NAMALWA (cell line): ENCODE measurements around the gene TMOD1.
"Not testable (repeated sequence)": the region's sequence is repeated elsewhere in the genome, so short reads cannot be mapped to it uniquely, and the experiment has no call there.

Experiments
- DNase-seq: peaks from one replicate; pipeline ENCODE4 v3.0.0-alpha.2; 2015; ENCODE audit warnings: low spot score

TMOD1 gene

DNA sequence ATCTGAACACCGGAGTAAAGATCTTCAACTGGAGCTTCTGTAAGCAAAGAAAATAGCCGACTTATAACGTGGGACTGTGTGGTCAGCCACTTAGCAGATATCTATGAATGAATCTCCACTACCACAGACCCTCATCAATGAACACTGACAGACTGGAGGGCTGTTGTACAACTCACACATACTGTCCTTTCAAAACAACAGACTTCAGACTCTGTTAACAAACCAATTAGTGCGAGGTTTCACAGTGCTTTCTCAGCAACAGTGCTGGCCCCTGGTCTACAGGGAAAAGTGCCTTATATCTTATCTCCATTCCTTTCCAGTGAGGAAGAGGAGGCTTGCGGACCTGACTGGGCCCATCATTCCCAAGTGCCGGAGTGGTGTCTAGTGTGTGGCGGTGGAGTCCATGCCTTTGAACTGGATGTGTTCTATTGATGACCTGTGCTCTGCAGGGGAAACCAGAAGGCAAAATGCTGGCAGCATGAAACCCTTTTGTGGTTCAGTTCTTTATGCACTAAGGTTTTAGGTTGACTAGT, 97.9 kb downstream of the TMOD1 start:
- DNase-seq, result no peak

DNA sequence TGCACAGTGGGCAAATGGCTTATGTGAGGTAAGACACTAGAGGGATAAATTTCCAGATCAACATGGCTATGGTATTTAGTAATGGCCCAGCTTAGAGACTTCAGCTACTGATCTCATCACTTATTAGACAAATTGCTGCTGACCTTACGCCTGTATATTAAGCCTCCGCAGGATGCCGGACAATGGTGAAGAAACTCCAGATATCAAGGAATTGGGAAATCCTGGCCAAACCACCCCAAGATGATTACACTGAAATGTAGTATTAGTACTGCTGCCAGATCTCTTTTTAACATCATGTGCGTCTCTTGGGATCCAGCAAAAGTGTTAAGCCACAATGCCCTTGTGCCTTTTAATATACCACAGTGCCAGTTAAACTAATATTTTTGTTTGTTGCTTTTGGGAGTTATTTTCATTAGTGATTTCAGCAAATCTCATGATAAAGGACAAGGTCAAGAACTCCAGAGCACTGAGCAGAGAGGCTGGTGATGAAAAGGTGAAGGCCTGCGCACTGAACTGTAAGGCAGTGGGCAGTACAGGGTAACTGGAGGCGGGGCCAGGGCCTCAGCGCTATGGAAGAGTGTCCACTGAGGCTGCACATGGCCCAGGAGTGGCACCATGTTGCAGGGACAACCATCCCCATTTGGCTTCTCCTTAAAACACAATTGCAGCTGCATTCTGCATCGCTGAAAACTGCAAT, 99.2 kb downstream of the TMOD1 start:
- DNase-seq, result no peak

DNA sequence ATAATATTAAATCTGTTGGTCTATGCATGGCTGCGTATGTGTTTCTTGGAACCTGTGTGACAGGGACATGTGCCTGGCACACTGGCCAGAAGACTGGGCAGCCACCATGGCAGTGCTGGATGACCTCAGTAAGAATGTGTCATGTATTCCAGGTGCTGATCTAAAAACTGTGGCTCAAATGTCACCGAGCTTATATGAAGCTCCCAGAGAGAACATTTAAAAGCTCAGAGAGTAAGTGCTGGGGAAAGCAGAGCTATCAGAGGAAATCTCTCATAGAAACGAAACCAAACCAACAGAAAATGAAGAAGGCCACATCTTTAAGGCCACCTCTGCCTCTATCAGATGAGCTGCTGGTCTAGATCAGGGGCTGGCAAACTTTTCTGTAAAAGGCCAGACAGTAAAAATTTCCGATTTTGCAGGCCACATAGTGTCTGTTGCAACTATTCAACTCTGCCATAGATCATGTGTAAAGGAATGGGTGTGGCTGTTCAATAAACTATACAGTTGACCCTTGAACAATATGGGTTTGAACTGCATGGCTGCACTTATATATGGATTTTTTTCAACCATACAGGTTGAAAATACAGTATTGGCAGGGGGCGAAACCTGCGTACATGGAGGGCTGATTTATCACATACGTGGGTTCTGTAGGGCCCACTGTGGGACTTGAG, 99.9 kb downstream of the TMOD1 start:
- DNase-seq, result no peak

DNA sequence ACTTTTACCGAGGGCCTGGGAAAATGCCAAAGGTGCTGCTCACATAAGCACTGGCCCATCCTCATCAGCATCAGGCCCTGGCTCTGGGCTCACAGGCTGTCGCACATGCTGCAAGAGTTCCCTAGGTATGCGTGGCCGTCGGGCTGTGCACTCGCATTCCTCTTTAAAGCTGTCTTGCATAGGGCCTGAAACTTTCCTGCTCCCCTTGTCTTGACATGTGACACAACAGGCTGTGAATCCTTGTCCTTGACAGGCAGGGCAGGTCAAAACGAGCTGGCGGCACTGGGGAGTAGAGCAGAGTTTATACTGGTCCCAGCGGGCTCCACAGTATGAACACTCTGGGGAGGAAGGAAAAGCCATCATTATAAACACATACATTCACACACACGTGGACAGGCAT, 101.0 kb downstream of the TMOD1 start:
- DNase-seq, result no peak

GRCh38 chr9:97604901-97605645, 103.6 kb downstream of the TMOD1 start:
- DNase-seq, result no peak

DNA sequence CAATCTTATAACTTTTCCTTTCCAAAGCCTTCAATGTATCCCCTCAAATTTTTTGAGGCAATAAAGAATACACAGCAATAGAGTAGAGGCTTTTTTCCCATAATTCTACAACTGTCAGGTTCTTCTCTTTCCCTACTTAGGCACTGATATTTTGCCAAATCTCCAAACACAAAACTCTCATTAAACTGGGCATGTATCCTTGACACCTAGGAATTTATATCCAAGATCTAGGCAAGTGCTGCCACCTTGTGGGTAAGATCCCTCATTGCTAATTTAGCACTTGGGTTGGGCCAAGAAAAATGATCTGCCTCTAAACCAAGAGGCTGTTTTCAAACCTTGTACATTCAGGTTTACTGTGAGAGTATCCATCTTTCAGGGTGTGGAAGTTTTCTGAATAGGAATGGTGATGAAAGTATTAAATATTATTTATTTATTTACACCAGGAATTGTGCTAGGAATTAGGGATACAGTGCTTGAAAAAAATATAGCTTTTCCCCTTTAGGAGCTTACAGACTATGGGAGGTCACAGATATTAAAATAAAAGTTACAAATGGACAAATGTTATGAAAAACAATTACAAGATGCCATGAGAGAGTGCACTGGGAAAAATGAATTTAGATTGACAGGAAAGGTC, 114.1 kb downstream of the TMOD1 start:
- peak; percentile 77 for DNase-seq

DNA sequence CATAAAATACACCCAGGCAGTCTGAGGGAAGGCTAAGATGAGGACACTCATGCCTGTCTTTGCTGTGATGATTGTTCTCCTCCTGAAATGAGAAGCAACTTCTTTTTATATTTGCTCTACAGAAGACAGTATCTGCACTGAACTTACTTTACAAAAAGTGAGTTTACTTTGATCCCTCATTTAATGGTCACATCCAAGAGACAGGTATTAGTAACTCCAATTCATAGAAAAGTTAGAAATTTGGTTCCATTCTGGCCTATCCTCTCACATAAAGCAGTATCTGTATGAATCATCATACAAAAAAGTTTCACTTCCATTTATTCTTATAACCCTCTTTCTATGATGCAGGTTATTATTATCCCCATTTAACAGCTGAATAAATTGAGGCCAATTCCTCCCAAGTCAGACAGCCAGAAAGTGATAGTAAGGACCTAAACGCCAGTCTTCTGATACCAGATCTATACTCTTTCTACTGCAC, 116.5 kb downstream of the TMOD1 start:
- DNase-seq, result no peak

DNA sequence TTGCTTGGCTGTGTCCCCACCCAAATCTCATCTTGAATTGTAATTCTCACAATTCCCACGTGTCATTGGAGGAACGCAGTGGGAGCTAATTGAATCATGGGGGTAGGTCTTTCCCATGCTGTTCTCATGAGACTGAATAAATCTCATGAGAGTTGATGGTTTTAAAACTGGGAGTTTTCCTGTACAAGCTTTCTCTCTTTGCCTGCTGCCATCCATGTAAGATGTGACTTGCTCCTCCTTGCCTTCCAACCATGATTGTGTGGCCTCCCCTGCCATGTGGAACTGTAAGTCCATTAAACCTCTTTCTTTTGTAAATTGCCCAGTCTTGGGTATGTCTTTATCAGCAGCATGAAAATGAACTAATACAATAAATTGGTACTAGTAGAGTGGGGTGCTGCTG, 118.6 kb downstream of the TMOD1 start:
- DNase-seq, result not testable (repeated sequence)

GRCh38 chr9:97622483-97622882, 121.0 kb downstream of the TMOD1 start:
- DNase-seq, result not testable (repeated sequence)

DNA sequence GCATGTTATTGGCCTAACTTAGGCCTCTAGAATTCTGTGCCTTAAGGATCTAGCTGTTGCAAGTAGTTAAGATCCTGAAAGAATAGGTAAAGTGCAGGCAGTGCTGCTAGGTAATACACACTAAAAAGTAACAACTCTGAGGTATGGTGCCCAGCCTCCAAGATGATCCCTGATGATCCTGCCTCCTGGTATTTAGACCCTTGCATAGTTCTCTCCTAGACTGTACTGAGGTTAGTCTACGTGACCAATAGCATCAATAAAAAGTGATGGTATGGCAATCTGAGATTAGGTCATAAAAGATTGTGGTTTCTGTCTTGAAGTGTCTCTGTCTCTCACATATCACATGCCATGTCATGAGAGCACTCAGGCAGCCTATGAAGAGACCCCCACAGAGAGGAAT, 122.5 kb downstream of the TMOD1 start:
- DNase-seq, result no peak

DNA sequence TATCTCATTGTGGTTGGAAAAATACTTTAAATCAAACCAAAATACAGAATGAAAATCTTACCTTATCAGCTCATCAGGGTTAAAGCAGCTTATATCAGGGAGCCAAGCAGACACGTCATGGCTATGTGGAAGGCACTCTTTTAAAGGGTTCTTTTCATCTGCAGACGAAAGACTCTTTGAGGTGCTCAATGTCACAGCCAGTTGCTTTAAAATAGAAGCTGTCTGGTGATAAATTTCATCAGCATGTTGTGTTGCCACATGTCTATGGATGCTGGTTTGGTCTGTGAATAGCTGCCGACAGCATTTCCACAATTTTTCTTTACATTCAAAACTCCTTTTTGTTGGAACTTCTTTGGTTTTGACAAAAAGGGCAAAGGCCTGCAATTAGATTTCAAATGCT, 124.2 kb downstream of the TMOD1 start:
- DNase-seq, result no peak

DNA sequence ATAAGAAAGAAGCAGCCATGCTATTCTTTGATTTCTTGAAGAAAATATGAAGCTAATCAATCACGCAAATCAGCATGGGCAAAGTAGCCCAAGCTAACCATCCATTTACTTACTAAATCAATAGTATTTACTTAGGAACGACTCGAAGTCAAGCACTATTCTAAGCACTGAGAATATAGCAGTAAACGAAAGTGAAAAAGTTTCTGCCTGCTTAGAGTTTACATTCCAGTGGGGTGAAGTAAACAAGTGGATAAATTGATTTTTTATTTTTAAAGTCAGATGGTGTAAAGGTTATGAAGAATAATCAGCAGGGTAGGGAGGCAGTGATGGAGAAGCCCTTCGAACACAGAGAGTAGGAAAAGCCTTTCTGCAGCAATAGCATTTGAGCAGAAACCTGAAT, 126.2 kb downstream of the TMOD1 start:
- no peak for DNase-seq

DNA sequence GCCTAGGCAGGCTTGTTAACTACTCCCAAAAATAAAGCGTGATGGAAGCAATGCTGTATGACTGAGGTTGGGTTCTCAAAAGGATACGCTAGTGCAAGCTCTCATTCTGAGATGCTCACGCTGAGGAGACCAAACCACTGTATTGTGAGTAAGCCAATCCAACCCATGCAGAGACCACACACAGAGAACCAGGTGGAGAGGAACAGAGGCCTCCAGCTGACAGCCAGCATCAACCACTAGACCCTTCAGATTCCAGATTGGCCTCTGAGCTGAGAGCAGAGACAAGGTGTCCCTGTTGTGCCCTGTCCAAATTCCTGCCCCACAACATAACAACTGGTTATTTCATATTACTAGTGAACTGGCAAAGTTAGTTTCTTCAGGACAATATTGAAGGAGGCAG, 127.2 kb downstream of the TMOD1 start:
- no peak for DNase-seq

DNA sequence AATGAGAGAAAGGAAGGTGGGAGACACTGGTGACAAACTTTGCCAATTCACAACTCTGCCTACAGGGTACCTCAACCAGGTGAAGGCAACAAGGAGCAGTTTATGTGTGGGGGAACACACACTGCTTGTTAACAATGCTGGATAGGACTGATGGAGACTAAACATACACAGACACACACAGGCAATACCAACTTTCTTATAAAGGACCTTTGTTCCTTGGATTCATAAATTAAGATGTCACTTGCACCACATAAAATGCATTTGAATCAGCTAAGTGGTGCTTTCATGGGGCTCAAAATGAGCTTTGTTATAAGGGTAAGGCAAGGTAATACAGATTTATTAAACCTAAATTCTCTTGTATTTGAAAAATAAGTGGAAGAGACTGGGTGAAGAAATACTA, 127.7 kb downstream of the TMOD1 start:
- no peak for DNase-seq

GRCh38 chr9:97630591-97630990, 129.1 kb downstream of the TMOD1 start:
- no peak for DNase-seq

DNA sequence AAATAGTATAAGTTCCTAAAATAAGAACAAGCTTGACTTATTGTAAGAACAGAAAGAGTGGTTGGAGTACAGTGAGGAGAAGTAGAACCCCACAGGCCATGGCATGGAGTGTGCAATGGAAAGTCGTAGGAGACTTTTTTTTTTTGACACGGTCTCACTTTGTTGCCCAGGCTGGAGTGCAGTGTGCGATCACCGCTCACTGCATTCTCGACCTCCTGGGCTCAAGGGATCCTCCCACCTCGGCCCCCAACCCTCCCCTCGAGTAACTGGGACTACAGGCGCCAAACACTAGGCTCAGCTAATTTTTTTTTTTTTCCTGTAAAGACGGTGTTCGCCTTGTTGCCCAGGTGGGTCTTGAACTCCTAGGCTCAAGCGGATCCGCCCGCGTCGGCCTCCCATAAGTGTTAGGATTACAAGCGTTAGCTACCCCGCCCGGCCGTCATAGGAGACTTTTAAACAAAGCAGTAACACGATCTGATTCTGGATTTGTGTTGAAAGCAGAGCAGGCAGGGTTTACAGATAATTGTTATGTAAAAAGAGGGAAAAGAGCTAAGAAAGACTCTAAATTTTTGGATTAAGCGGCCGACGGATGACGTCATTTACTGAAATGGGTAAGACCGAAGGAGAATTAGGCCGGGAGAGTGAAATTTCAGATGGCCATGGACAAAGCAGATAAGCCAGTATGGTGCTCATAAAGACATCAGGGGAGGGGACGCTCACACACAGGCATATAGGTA, 130.9 kb downstream of the TMOD1 start:
- peak; percentile 78 for DNase-seq

GRCh38 chr9:97632985-97633858, 131.8 kb downstream of the TMOD1 start, which contains the start of the genes NCBP1 and TSTD2:
TSS of gene NCBP1 (plus strand) at chr9:97633821. CDS start at chr9:97633882, 61 bp downstream.
TSS of gene TSTD2 (minus strand) at chr9:97633368. CDS start at chr9:97627562, 5,806 bp downstream.
- DNase-seq, result peak; percentile 98

DNA sequence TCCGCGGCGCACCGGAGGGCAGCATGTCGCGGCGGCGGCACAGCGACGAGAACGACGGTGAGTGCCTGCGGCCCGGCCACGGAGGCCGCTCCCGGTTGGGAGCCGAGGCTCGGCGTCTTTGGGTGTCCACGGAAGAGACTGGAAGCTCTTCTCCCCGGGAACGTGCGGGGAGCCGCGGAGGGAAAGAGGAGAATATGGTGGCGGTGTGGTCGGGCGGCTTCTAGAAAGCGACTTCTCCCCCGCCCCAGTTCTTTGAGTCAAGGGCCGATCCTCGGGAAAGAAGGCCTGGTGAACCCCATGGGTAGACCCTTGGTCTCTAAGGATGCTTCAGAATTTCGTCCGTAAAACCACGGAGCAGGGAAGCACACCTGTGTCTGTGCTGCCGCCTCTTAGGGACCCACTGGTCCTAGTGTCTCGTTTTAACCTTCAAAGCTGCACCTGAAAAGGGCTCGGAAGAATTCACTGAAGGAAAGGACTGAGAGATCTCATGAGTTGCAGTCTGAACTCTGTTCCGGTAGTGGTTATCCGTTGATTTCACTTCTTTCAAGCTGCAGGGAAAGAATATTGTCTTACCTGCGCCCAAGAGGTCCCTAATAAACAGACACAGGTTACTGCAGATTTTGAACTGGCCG, 132.5 kb downstream of the TMOD1 start:
- peak; percentile 50 for DNase-seq

DNA sequence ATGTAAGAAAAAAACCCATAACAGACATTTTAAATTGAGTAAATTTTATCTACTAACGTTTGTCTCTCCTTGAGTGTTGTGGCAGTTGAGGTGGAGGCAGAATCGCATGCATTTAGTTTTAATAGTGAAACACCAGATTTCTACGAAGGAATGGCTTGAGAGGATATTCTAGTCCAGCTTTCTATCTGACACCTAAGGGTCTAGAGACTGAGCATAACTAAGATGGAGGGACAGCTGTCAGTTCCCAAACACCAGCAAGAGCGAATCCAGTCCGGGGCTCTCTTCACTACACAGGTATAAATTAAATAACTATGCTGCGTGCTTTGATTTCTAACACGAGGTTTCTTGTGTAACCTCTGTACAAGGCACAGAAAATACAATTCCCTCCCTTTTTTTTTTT, 133.6 kb downstream of the TMOD1 start:
- DNase-seq, result no peak

- no peak for DNase-seq
These were observed 135.4 kb downstream of the TMOD1 start for GRCh38 chr9:97636903-97637302.
